SK-N-SH (cell line): ENCODE measurements around the gene SBNO1. TPM values are rescaled to one million over a fixed set of nuclear protein-coding genes. Genes with fewer than 3 reads are reported as not detected.
"Not testable (repeated sequence)": the region's sequence is repeated elsewhere in the genome, so short reads cannot be mapped to it uniquely, and the experiment has no call there.

ENCODE experiments used
- CTCF ChIA-PET: fragments of 300-600, 350-600 bp; formaldehyde crosslinking; extraction: SDS; loops from one replicate; lab custom pipeline; 2021; lab: Yijun Ruan, JAX
- POLR2A ChIA-PET: fragments of 350-600 bp; sonication (Branson Sonifier 250); formaldehyde crosslinking; extraction: SDS; loops from one replicate; lab custom pipeline; 2020; ENCODE audit warnings: antibody characterized with exemption, inconsistent platforms; lab: Yijun Ruan, JAX
- DNase-seq: peaks from one replicate; pipeline ENCODE4 v3.0.0; 2012
- H2AFZ ChIP-seq: fragments of 200-600 bp; sonication (generic); 2 replicates; pipeline ENCODE4 v1.8.1; 2016; ENCODE audit warnings: antibody characterized with exemption, mild to moderate bottlenecking, low read depth
- H3F3A ChIP-seq: fragments of 200-600 bp; sonication (generic); replicated peaks from 2 replicates; pipeline ENCODE3; 2016; ENCODE audit warnings: antibody characterized with exemption, mild to moderate bottlenecking; ENCODE audit not compliant: insufficient read depth
- H3K27ac ChIP-seq, 2 experiments: fragments of 200-500 bp in 1 of 2; fragments of 200-600 bp in 1 of 2; sonication (Bioruptor generic) in 1 of 2; sonication (generic), shearing (Covaris generic) in 1 of 2; 2 replicates each; pipeline versions ENCODE4 v1.5.1 to v1.6.1; 2014 to 2016; ENCODE audit warnings: low read depth in 2 of 2, inconsistent platforms in 1 of 2, low read length in 1 of 2, mild to moderate bottlenecking in 1 of 2, mixed read lengths in 1 of 2
- H3K27me3 ChIP-seq: fragments of 200-600 bp; sonication (generic), shearing (Covaris generic); 2 replicates; pipeline ENCODE4 v1.6.1; 2016; ENCODE audit warnings: mixed run types; ENCODE audit not compliant: insufficient read depth
- H3K36me3 ChIP-seq, 2 experiments: fragments of 200-500 bp in 1 of 2; fragments of 200-600 bp in 1 of 2; sonication (Bioruptor generic) in 1 of 2; sonication (generic) in 1 of 2; replicated peaks in 1 of 2; 2 replicates each; pipeline versions ENCODE3 to v1.5.1; 2014 to 2016; ENCODE audit warnings: low read length in 1 of 2, mild to moderate bottlenecking in 1 of 2; ENCODE audit not compliant: insufficient read depth in 2 of 2, control insufficient read depth in 1 of 2
- H3K4me1 ChIP-seq, 2 experiments: fragments of 200-500 bp in 1 of 2; fragments of 200-600 bp in 1 of 2; sonication (Bioruptor generic) in 1 of 2; sonication (generic), shearing (Covaris generic) in 1 of 2; 2 replicates each; pipeline versions ENCODE4 v1.5.1 to v1.6.1; 2014 to 2016; ENCODE audit warnings: low read depth in 1 of 2, low read length in 1 of 2, mixed run types in 1 of 2; ENCODE audit not compliant: insufficient read depth in 2 of 2, control insufficient read depth in 1 of 2
- H3K4me2 ChIP-seq: fragments of 200-600 bp; sonication (generic), shearing (Covaris generic); 2 replicates; pipeline ENCODE4 v1.6.1; 2017; ENCODE audit warnings: mixed run types
- H3K4me3 ChIP-seq, 2 experiments: fragments of 200-500 bp in 1 of 2; fragments of 200-600 bp in 1 of 2; sonication (Bioruptor generic) in 1 of 2; sonication (generic), shearing (Covaris generic) in 1 of 2; 2 replicates each; pipeline versions ENCODE4 v1.5.1 to v1.8.1; 2014 to 2016; ENCODE audit warnings: low read depth in 2 of 2, inconsistent platforms in 1 of 2, low read length in 1 of 2, mild to moderate bottlenecking in 1 of 2, mixed read lengths in 1 of 2, moderate library complexity in 1 of 2
- H3K79me2 ChIP-seq: fragments of 200-600 bp; sonication (generic); 2 replicates; pipeline ENCODE4 v1.8.1; 2017; ENCODE audit warnings: mild to moderate bottlenecking; ENCODE audit not compliant: insufficient read depth
- H3K9ac ChIP-seq: fragments of 200-600 bp; sonication (generic); 2 replicates; pipeline ENCODE4 v1.6.1; 2017; ENCODE audit warnings: mixed run types
- H3K9me2 ChIP-seq: fragments of 200-600 bp; sonication (generic); 2 replicates; pipeline ENCODE4 v1.6.1; 2017; ENCODE audit warnings: mixed run types
- H3K9me3 ChIP-seq: fragments of 200-600 bp; sonication (generic); 2 replicates; pipeline ENCODE4 v1.6.1; 2017; ENCODE audit warnings: mixed run types, mild to moderate bottlenecking, moderate library complexity
- H4K20me1 ChIP-seq: fragments of 200-600 bp; sonication (generic); 2 replicates; pipeline ENCODE4 v1.6.1; 2017; ENCODE audit warnings: mild to moderate bottlenecking, mixed run types; ENCODE audit not compliant: insufficient read depth
- CHD2 ChIP-seq: fragments of 150-350 bp; IDR thresholded peaks from 2 replicates; pipeline ENCODE4 v1.6.1; 2018; ENCODE audit warnings: low read length; ENCODE audit not compliant: partially characterized antibody
- EZH2phosphoT487 ChIP-seq: fragments of 200-600 bp; sonication (generic); IDR thresholded peaks from 2 replicates; pipeline ENCODE4 v1.6.1; 2017; ENCODE audit warnings: low read depth, mixed run types, mild to moderate bottlenecking, antibody characterized with exemption, moderate library complexity, borderline replicate concordance
- GABPA ChIP-seq: IDR thresholded peaks from 2 replicates; pipeline ENCODE4 v1.4.0; 2012; ENCODE audit warnings: low read depth, mild to moderate bottlenecking
- SIN3A ChIP-seq: IDR thresholded peaks from 2 replicates; pipeline ENCODE4 v1.6.1; 2012; ENCODE audit warnings: low read depth, mild to moderate bottlenecking, low read length, moderate library complexity, borderline replicate concordance
- TAF1 ChIP-seq: IDR thresholded peaks from 2 replicates; pipeline ENCODE4 v1.6.1; 2012; ENCODE audit warnings: low read depth, mild to moderate bottlenecking, low read length, moderate library complexity, borderline replicate concordance
- TCF12 ChIP-seq: IDR thresholded peaks from 2 replicates; pipeline ENCODE4 v1.4.0; 2012
- WGBS: methylation state at CpG from one replicate; pipeline ENCODE4 v1.1.6; 2017; ENCODE audit warnings: low lambda C conversion rate; 5-methylcytosine and 5-hydroxymethylcytosine counted together
- polyA plus RNA-seq, 3 experiments: library from polyadenylated mRNA; depleted of rRNA; stranded (reverse); fragments of >200 nt; gene quantifications; 2 replicates each; pipeline ENCODE4 v1.2.3, GENCODE V29; 2012

The SBNO1 gene
- polyA plus RNA-seq, 1 of the 3 experiments (the other 2 are of a cell fraction): 4.5 TPM

DNA sequence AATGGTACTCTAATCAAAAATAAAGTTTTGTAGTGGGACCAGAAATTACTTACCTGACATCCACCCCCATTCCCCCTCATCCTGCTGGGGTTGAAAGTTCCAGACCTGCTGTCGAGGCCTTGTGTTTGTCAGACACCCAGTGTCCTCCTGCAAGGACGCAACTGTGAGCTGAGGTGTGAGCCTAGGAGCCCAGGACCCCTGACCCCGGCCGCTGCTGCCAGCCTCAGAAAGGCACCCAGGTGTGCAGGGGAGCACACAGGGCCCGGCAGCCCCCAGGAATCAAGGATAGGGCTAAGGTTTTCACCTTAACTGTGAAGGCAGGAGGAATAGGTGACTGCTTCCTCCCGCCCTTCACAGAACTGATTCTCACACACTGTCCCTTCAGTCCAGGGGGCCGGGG, 44.0 kb upstream of the SBNO1 start:
- H3K27me3 ChIP-seq, H3K4me1 ChIP-seq, CTCF ChIA-PET, H3K9me2 ChIP-seq, H2AFZ ChIP-seq, DNase-seq, H3K4me2 ChIP-seq, H4K20me1 ChIP-seq, H3K27ac ChIP-seq, H3K4me3 ChIP-seq, H3K9me3 ChIP-seq, H3K9ac ChIP-seq: not testable (repeated sequence)
- POLR2A ChIA-PET: interaction anchor here (0.5 kb wide), 1 partner anchor 87 kb away, joined by 4 read pairs; no protein-coding TSS in a partner anchor
- Histone ChIP-seq H3F3A (peaks cover 19% of the 10 kb centered on the region), H3K36me3 (peaks cover 14 to 27% of the 10 kb centered on the region in 2 experiments), H3K79me2 (peaks cover 13% of the 10 kb centered on the region; the same call in 1 of the 2 replicates)
- 94% methylated on average over 4 of the region's 7 CpGs for WGBS

DNA sequence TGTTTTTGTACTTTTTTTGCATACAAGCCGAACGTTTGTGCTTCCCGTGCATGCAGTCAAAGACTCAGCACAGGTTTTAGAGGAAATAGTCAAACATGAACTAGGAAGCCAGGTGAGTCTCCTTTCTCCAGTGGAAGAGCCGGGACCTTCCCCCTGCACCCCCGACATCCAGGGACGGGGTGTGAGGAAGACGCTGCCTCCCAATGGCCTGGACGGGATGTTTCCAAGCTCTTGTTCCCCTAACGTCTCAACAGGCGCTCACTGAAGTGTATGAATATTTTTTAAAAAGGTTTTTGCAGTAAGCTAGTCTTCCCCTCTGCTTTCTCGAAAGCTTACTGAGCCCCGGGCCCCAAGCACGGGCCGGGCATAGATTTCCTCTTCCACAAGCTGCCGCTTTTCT, 43.3 kb upstream of the SBNO1 start:
- H3K27ac ChIP-seq, DNase-seq, H3K9ac ChIP-seq, H3K4me1 ChIP-seq, H4K20me1 ChIP-seq, H3K4me3 ChIP-seq, H3K9me3 ChIP-seq, POLR2A ChIA-PET, CTCF ChIA-PET, H3K27me3 ChIP-seq, H3K4me2 ChIP-seq, H3K9me2 ChIP-seq, H2AFZ ChIP-seq: not testable (repeated sequence)
- 84% methylated on average over 15 of the region's 15 CpGs for WGBS
- Histone ChIP-seq H3K79me2 (peaks cover 19% of the 10 kb centered on the region; the same call in 1 of the 2 replicates), H3K36me3 (peaks cover 20 to 34% of the 10 kb centered on the region in 2 experiments), H3F3A (peaks cover 19% of the 10 kb centered on the region)

DNA sequence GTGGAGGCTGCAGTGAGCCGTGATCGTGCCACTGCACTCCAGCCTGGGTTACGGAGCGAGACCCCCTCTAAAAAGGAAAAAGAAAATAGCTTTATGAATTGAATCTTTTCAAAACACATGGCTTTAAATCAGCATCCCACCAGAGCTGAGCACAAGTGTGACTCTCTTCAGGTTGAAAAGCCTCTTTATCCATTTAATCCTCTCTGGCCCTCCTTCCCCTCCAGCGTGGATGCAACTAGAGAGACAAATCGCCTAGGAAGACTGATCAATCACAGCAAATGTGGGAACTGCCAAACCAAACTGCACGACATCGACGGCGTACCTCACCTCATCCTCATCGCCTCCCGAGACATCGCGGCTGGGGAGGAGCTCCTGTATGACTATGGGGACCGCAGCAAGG, 42.6 kb upstream of the SBNO1 start:
- H3F3A ChIP-seq: peaks cover 19% of the 10 kb centered on the region
- H3K4me2 ChIP-seq, H3K27ac ChIP-seq, H4K20me1 ChIP-seq, H3K9ac ChIP-seq, H3K9me3 ChIP-seq, DNase-seq, H3K27me3 ChIP-seq, H2AFZ ChIP-seq, H3K4me3 ChIP-seq, H3K4me1 ChIP-seq, POLR2A ChIA-PET, H3K9me2 ChIP-seq: not testable (repeated sequence)
- H3K36me3 ChIP-seq: peaks cover 25 to 36% of the 10 kb centered on the region in 2 experiments
- CTCF ChIA-PET: interaction anchor here (0.9 kb wide), 1 partner anchor 10 kb away, joined by 3 read pairs; no protein-coding TSS in a partner anchor
- peaks cover 23% of the 10 kb centered on the region for H3K79me2 ChIP-seq
- 99% methylated on average over 15 of the region's 15 CpGs for WGBS

DNA sequence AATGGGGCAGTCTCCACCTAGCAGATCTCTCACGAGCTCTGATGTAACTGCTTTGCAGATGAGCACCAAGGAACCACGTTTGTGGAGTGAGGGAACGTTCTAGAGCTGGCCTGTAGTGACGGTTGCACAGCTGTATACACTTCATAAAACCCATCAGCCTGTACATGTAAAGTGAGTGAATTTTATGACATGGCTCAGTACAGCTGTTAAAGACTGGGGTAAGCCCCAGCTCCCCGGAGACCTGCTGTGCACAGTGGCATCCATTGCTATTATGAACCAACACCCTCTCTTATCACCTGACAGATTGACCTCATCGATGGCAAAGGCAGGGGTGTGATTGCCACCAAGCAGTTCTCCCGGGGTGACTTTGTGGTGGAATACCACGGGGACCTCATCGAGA, 39.9 kb upstream of the SBNO1 start:
- H3K4me1 ChIP-seq: no peaks in the 10 kb centered on the region
- peaks cover 28 to 49% of the 10 kb centered on the region in 2 experiments for H3K36me3 ChIP-seq
- no peak overlapping the region for H3K27ac ChIP-seq
- TF ChIP-seq TCF12: no peak
- TF ChIP-seq GABPA: no peak
- no peak for TF ChIP-seq SIN3A
- no peak for TF ChIP-seq CHD2
- TF ChIP-seq TAF1: no peak
- TF ChIP-seq EZH2phosphoT487: no peak
- POLR2A ChIA-PET: no interaction called here
- peaks cover 47% of the 10 kb centered on the region for H3K79me2 ChIP-seq
- H3K4me3 ChIP-seq: no peak overlapping the region
- no peak overlapping the region for H3K4me2 ChIP-seq
- WGBS: 98% methylated on average over 8 of the region's 9 CpGs
- no peak overlapping the region for H3K9ac ChIP-seq
- H3K9me2 ChIP-seq: no peaks in the 10 kb centered on the region
- no peak overlapping the region for H2AFZ ChIP-seq
- H3K9me3 ChIP-seq: no peaks in the 10 kb centered on the region
- no peak for DNase-seq
- H3F3A ChIP-seq: peaks cover 12% of the 10 kb centered on the region
- CTCF ChIA-PET: no interaction called here
- peaks cover 15% of the 10 kb centered on the region for H4K20me1 ChIP-seq
- no peaks in the 10 kb centered on the region for H3K27me3 ChIP-seq
